Vagina (tissue), 2 donors: Measurements from ENCODE around the gene SNORC.

ENCODE experiments used
- POLR2A ChIP-seq, 2 donors: fragments of 450-650 bp; IDR thresholded peaks; one replicate each; pipeline ENCODE4 v1.6.1; 2017; ENCODE audit warnings: antibody characterized with exemption in 2 of 2, mild to moderate bottlenecking in 2 of 2, moderate library complexity in 2 of 2
- POLR2AphosphoS5 ChIP-seq, 2 donors: sonication (generic); formaldehyde crosslinking; IDR thresholded peaks; one replicate each; pipeline ENCODE4 v1.9.0; 2017; ENCODE audit warnings: antibody characterized with exemption in 2 of 2, mild to moderate bottlenecking in 2 of 2, low read depth in 1 of 2; ENCODE audit not compliant: insufficient read depth in 1 of 2
- TF ChIP-seq, protein P1 (sequence below), 3 experiments: fragments of 450-650 bp in 2 of 3; fragments of 200-600 bp in 1 of 3; sonication (generic) in 1 of 3; IDR thresholded peaks; one replicate each; pipeline ENCODE4 v1.5.1; 2017 to 2019; ENCODE audit warnings: antibody characterized with exemption in 3 of 3, mild to moderate bottlenecking in 2 of 3, moderate library complexity in 2 of 3

DNA sequence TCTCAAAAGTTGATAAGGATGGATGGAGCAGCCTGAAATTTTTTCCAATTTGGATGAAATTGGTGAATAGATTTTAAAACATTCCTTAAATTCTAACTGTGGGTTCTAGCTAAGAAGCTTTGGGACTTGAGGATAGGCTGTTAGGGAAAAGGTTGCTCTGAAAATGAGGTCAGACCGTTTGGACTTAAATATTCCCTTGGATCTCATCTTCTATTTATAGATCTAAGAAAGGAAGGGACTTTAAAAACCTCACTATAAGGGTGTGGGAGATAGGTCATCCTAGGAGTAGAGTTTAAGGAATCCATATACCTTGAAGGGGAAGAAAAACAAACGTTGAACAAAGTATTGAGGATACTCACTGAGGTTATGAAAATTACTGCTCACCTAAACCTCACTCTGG, 17.4 kb upstream of the SNORC start:
- TF ChIP-seq, protein P1, sequence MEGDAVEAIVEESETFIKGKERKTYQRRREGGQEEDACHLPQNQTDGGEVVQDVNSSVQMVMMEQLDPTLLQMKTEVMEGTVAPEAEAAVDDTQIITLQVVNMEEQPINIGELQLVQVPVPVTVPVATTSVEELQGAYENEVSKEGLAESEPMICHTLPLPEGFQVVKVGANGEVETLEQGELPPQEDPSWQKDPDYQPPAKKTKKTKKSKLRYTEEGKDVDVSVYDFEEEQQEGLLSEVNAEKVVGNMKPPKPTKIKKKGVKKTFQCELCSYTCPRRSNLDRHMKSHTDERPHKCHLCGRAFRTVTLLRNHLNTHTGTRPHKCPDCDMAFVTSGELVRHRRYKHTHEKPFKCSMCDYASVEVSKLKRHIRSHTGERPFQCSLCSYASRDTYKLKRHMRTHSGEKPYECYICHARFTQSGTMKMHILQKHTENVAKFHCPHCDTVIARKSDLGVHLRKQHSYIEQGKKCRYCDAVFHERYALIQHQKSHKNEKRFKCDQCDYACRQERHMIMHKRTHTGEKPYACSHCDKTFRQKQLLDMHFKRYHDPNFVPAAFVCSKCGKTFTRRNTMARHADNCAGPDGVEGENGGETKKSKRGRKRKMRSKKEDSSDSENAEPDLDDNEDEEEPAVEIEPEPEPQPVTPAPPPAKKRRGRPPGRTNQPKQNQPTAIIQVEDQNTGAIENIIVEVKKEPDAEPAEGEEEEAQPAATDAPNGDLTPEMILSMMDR (IDR thresholded peaks at IDR 0.05), result no peak
- TF ChIP-seq POLR2AphosphoS5 (IDR thresholded peaks at IDR 0.05; ENCODE audit: insufficient read depth in 1 of 2, low read depth in 1 of 2) (no peak), POLR2A (IDR thresholded peaks at IDR 0.05) (no peak)
